ENCODE data around the gene RHOU. TPM values are rescaled to one million over a fixed set of nuclear protein-coding genes. Genes with fewer than 3 reads are reported as not detected.

RHOU gene
- polyA plus RNA-seq, 1 donor from 2014 or later: 13.0 TPM

GRCh38 chr1:228736844-228737445 is 1.7 kb downstream of the RHOU start:
- H3F3A ChIP-seq (ENCODE audit: insufficient read depth, low read length, poor library complexity, severe bottlenecking): no peaks in the 10 kb centered on the region
- no peak overlapping the region for H3K9ac ChIP-seq (ENCODE audit: low read length)
- no peaks in the 10 kb centered on the region for H3K9me3 ChIP-seq (ENCODE audit: low read length)
- peak overlapping the region; percentile 89 for H3K4me3 ChIP-seq (ENCODE audit: low read length)
- H3K27ac ChIP-seq (ENCODE audit: low read length): no peak overlapping the region
- no peaks in the 10 kb centered on the region for H3K36me3 ChIP-seq (ENCODE audit: insufficient read depth, low read length)
- no peaks in the 10 kb centered on the region for H3K9me2 ChIP-seq (ENCODE audit: insufficient read depth, low read length)
- TF ChIP-seq EZH2 (IDR thresholded peaks at IDR 0.05; ENCODE audit: borderline replicate concordance, insufficient read depth, low read length, poor library complexity, severe bottlenecking) (no peak), RAD21 (conservative IDR thresholded peaks at IDR 0.05) (no peak)
- peak overlapping the region; percentile 82 for H3K4me2 ChIP-seq (ENCODE audit: low read length)
- no peak overlapping the region for H2AFZ ChIP-seq (ENCODE audit: low read depth, low read length)
- no peaks in the 10 kb centered on the region for H4K20me1 ChIP-seq (ENCODE audit: insufficient read depth)
- H3K79me2 ChIP-seq (replicated peaks; ENCODE audit: insufficient read depth, low read length): peaks cover 15% of the 10 kb centered on the region
- H3K27me3 ChIP-seq (ENCODE audit: insufficient read depth, low read depth, low read length): no peaks in the 10 kb centered on the region

- no peak overlapping the region for H3K9ac ChIP-seq (ENCODE audit: low read length)
- no peaks in the 10 kb centered on the region for H4K20me1 ChIP-seq (ENCODE audit: insufficient read depth)
- peak overlapping the region; percentile 89 for H3K4me3 ChIP-seq (ENCODE audit: low read length)
These were observed 2.3 kb downstream of the RHOU start for GRCh38 chr1:228737601-228738041.

GRCh38 chr1:228739826-228740225 is 4.5 kb downstream of the RHOU start:
- no peak overlapping the region for H2AFZ ChIP-seq (ENCODE audit: low read depth, low read length)
- no peaks in the 10 kb centered on the region for H3F3A ChIP-seq (ENCODE audit: insufficient read depth, low read length, poor library complexity, severe bottlenecking)
- no peak overlapping the region for H3K9ac ChIP-seq (ENCODE audit: low read length)
- no peak overlapping the region for H3K27ac ChIP-seq (ENCODE audit: low read length)
- no peaks in the 10 kb centered on the region for H3K27me3 ChIP-seq (ENCODE audit: insufficient read depth, low read depth, low read length)
- TF ChIP-seq SMC3 (conservative IDR thresholded peaks at IDR 0.05; ENCODE audit: poor library complexity) (no peak), CTCF (IDR thresholded peaks at IDR 0.05; ENCODE audit: poor library complexity, severe bottlenecking) (no peak), REST (IDR thresholded peaks at IDR 0.05; ENCODE audit: borderline replicate concordance) (no peak)
- no peaks in the 10 kb centered on the region for H3K9me3 ChIP-seq (ENCODE audit: low read length)
- H3K4me2 ChIP-seq (ENCODE audit: low read length): no peak overlapping the region
- peaks cover 15% of the 10 kb centered on the region for H3K79me2 ChIP-seq (replicated peaks; ENCODE audit: insufficient read depth, low read length)
- H4K20me1 ChIP-seq (ENCODE audit: insufficient read depth): no peaks in the 10 kb centered on the region
- no peaks in the 10 kb centered on the region for H3K9me2 ChIP-seq (ENCODE audit: insufficient read depth, low read length)
- no peak overlapping the region for H3K4me3 ChIP-seq (ENCODE audit: low read length)
- H3K36me3 ChIP-seq (ENCODE audit: insufficient read depth, low read length): peaks cover 12% of the 10 kb centered on the region

More at GRCh38 chr1:228737601-228738041, 2.3 kb downstream of the RHOU start:
- Histone ChIP-seq H2AFZ (ENCODE audit: low read depth, low read length) (no peak overlapping the region), H3K27me3 (ENCODE audit: insufficient read depth, low read depth, low read length) (no peaks in the 10 kb centered on the region), H3F3A (ENCODE audit: insufficient read depth, low read length, poor library complexity, severe bottlenecking) (no peaks in the 10 kb centered on the region), H3K27ac (ENCODE audit: low read length) (no peak overlapping the region), H3K36me3 (ENCODE audit: insufficient read depth, low read length) (no peaks in the 10 kb centered on the region), H3K79me2 (replicated peaks; ENCODE audit: insufficient read depth, low read length) (peaks cover 15% of the 10 kb centered on the region), H3K9me2 (ENCODE audit: insufficient read depth, low read length) (no peaks in the 10 kb centered on the region), H3K9me3 (ENCODE audit: low read length) (no peaks in the 10 kb centered on the region), H3K4me2 (ENCODE audit: low read length) (no peak overlapping the region)
- TF ChIP-seq EP300 (conservative IDR thresholded peaks at IDR 0.05; ENCODE audit: poor library complexity, severe bottlenecking): no peak
- no peak for TF ChIP-seq MXI1 (conservative IDR thresholded peaks at IDR 0.05; ENCODE audit: poor library complexity, severe bottlenecking)
- TF ChIP-seq POLR2AphosphoS5 (IDR thresholded peaks at IDR 0.05): no peak
- no peak for TF ChIP-seq EZH2 (IDR thresholded peaks at IDR 0.05; ENCODE audit: borderline replicate concordance, insufficient read depth, low read length, poor library complexity, severe bottlenecking)

Data from neural cell (in vitro differentiated cells).